Measurements from ENCODE around the gene PCK2.

PCK2 gene

DNA sequence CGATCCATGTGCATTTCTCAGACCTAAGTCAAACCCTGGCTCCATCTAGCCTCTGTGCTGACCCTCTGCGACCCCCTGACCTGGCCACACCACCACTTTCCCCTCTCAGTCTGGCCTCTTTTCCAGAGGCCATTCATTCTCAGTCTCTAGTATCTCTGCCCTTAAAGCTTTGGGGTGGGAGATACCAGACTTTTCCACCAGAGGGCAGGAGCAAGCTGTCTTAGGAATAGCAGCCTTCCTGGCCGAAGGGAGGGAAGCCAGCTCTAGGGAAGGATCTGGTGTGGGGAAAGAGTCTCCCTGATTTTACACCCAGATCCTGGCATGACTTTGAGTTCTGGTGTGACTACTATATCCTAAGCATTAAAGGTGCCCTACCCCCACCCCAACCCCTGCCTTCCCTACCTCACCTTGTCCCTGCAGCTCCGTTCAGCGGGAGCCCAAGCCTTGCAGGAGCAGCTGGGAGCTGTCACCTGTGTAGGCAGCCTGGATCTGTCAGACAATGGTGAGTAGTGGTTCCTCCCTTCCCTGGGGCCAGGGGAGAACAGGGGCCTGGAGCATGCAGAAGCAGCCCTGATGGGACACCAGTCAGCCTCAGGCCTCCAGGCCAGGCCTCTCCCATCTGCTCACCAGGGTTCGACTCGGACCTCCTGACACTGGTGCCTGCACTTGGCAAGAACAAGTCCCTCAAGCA, 35.7 kb upstream of the PCK2 start:
- TF ChIP-seq RAD21 (IDR thresholded peaks at IDR 0.05; ENCODE audit: low read depth): peak; percentile 98
- TF ChIP-seq USF1 (IDR thresholded peaks at IDR 0.05): no peak
- TF ChIP-seq CEBPB (IDR thresholded peaks at IDR 0.05): no peak

- TF ChIP-seq REST (IDR thresholded peaks at IDR 0.05; ENCODE audit: low read depth): no peak
- no peak for TF ChIP-seq TEAD4 (IDR thresholded peaks at IDR 0.05)
- TF ChIP-seq FOXM1 (IDR thresholded peaks at IDR 0.05; ENCODE audit: borderline replicate concordance, low read depth): no peak
- TF ChIP-seq TAF1 (IDR thresholded peaks at IDR 0.05; ENCODE audit: low read depth): no peak
- TF ChIP-seq YY1 (IDR thresholded peaks at IDR 0.05; ENCODE audit: low read depth): no peak
- no peak for TF ChIP-seq CEBPB (IDR thresholded peaks at IDR 0.05)
- no peak for TF ChIP-seq TCF12 (IDR thresholded peaks at IDR 0.05; ENCODE audit: low read depth)
- TF ChIP-seq USF1 (IDR thresholded peaks at IDR 0.05): no peak
- TF ChIP-seq RAD21 (IDR thresholded peaks at IDR 0.05; ENCODE audit: low read depth): no peak
- TF ChIP-seq, protein P1, sequence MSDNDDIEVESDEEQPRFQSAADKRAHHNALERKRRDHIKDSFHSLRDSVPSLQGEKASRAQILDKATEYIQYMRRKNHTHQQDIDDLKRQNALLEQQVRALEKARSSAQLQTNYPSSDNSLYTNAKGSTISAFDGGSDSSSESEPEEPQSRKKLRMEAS (IDR thresholded peaks at IDR 0.05): no peak
- TF ChIP-seq ZBTB7A (IDR thresholded peaks at IDR 0.05; ENCODE audit: low read depth): no peak
- TF ChIP-seq NFIC (IDR thresholded peaks at IDR 0.05): no peak
- TF ChIP-seq EGR1 (IDR thresholded peaks at IDR 0.05): no peak
- TF ChIP-seq EP300 (IDR thresholded peaks at IDR 0.05; ENCODE audit: borderline replicate concordance): no peak
- no peak for TF ChIP-seq CREB1 (IDR thresholded peaks at IDR 0.05; ENCODE audit: low read depth)
Measured at GRCh38 chr14:24058951-24059475, 35.1 kb upstream of the PCK2 start.

GRCh38 chr14:24059841-24060388, 34.2 kb upstream of the PCK2 start:
- no peak for TF ChIP-seq CEBPB (IDR thresholded peaks at IDR 0.05)

DNA sequence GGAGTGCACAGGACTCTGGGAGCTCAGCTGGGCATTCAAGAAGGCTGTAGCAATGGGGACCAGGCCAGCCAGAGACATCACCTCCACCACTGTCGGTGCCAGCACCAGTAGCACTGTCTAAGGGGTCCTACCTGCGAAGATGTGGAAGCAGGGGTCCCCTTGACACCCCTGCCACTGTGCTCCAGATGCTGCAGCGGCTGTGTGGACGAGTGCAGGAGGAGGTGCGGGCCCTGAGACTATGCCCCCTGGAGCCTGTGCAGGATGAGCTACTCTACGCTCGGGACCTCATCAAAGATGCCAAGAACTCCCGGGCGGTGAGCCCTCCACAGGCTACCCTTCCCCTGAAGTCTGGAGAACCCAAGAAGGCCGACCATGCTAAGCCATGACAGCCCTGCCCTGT, 33.7 kb upstream of the PCK2 start:
- no peak for TF ChIP-seq CEBPB (IDR thresholded peaks at IDR 0.05)
- no peak for TF ChIP-seq EGR1 (IDR thresholded peaks at IDR 0.05)
- no peak for TF ChIP-seq TCF12 (IDR thresholded peaks at IDR 0.05; ENCODE audit: low read depth)
- TF ChIP-seq REST (IDR thresholded peaks at IDR 0.05; ENCODE audit: low read depth): no peak
- no peak for TF ChIP-seq RAD21 (IDR thresholded peaks at IDR 0.05; ENCODE audit: low read depth)
- no peak for TF ChIP-seq TAF1 (IDR thresholded peaks at IDR 0.05; ENCODE audit: low read depth)
- no peak for TF ChIP-seq TEAD4 (IDR thresholded peaks at IDR 0.05)
- TF ChIP-seq, protein P1 (IDR thresholded peaks at IDR 0.05): no peak
- no peak for TF ChIP-seq EP300 (IDR thresholded peaks at IDR 0.05; ENCODE audit: borderline replicate concordance)
- TF ChIP-seq FOXM1 (IDR thresholded peaks at IDR 0.05; ENCODE audit: borderline replicate concordance, low read depth): no peak
- TF ChIP-seq USF1 (IDR thresholded peaks at IDR 0.05): no peak

GRCh38 chr14:24060984-24061913, 32.9 kb upstream of the PCK2 start:
- TF ChIP-seq TEAD4 (IDR thresholded peaks at IDR 0.05) (no peak), FOXM1 (IDR thresholded peaks at IDR 0.05; ENCODE audit: borderline replicate concordance, low read depth) (no peak), CREB1 (IDR thresholded peaks at IDR 0.05; ENCODE audit: low read depth) (no peak), REST (IDR thresholded peaks at IDR 0.05; ENCODE audit: low read depth) (no peak), CEBPB (IDR thresholded peaks at IDR 0.05) (no peak), ZBTB7A (IDR thresholded peaks at IDR 0.05; ENCODE audit: low read depth) (no peak), EGR1 (IDR thresholded peaks at IDR 0.05) (no peak), RAD21 (IDR thresholded peaks at IDR 0.05; ENCODE audit: low read depth) (no peak), TCF12 (IDR thresholded peaks at IDR 0.05; ENCODE audit: low read depth) (no peak), USF1 (IDR thresholded peaks at IDR 0.05) (no peak), TAF1 (IDR thresholded peaks at IDR 0.05; ENCODE audit: low read depth) (no peak), NFIC (IDR thresholded peaks at IDR 0.05) (no peak), EP300 (IDR thresholded peaks at IDR 0.05; ENCODE audit: borderline replicate concordance) (no peak), YY1 (IDR thresholded peaks at IDR 0.05; ENCODE audit: low read depth) (no peak)
- TF ChIP-seq, protein P1 (IDR thresholded peaks at IDR 0.05): no peak
